Tibial nerve (tissue), 3 donors: ENCODE measurements around the gene CCZ1B.
"Not testable (repeated sequence)": the region's sequence is repeated elsewhere in the genome, so short reads cannot be mapped to it uniquely, and the experiment has no call there.

Experiments used
- CTCF ChIP-seq, 5 experiments: fragments of 200-600 bp in 3 of 5; fragments of 450-650 bp in 2 of 5; sonication (generic) in 3 of 5; IDR thresholded peaks; one replicate each; pipeline ENCODE4 v1.5.1; 2016 to 2019; ENCODE audit warnings: antibody characterized with exemption in 5 of 5, mild to moderate bottlenecking in 3 of 5, moderate library complexity in 2 of 5
- POLR2A ChIP-seq, 2 donors: fragments of 450-650 bp; IDR thresholded peaks; one replicate each; pipeline ENCODE4 v1.6.1; 2017; ENCODE audit warnings: antibody characterized with exemption in 2 of 2, mild to moderate bottlenecking in 2 of 2, moderate library complexity in 2 of 2

GRCh38 chr7:6835521-6835920 is 9.4 kb upstream of the CCZ1B start:
- not testable (repeated sequence) for TF ChIP-seq CTCF, POLR2A (IDR thresholded peaks at IDR 0.05)
